Limb (tissue), 2 donors: ENCODE data around the gene SERINC3.

Experiments
- DNase-seq, 2 donors: peaks; one replicate each; pipeline ENCODE4 v3.0.0-alpha.2; 2016; ENCODE audit errors: extremely low spot score in 2 of 2

SERINC3 gene

DNA sequence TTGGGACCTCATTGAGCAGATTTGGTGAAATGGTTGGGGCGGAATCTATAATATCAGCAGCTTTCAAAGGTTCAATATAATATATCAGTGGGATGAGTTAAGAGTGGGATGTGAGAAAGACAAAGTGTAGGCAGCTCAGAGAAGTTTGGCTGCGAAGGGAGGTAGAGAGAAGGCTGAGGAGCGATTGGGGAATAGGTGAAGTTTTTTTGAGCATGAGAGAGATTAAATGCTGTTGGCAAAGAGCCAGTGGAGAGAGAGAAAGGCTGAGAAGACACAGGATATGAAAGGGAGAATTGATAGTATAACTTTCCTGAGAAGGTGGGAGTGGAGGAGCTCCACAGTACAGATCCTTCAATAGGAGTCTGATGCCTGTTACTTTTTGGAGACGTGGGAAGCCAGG lies 12.1 kb upstream of the SERINC3 start:
- DNase-seq: no peak

DNA sequence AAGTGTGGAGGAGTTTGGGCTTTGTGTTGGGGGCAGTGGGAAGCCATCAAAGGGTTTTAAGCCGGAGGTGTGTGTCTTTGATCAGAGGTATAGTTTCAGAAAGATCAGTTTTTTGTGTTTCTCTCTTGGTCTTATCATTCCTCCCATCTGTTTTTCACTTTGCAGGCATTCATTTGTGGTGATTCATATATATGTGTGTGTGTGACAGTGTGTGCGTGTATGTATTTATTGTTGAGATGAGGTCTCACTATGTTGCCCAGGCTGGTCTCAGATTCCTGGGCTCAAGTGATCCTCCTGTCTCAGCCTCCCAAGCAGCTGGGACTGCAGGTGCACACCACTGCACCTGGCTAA lies 11.1 kb upstream of the SERINC3 start:
- DNase-seq: no peak

DNA sequence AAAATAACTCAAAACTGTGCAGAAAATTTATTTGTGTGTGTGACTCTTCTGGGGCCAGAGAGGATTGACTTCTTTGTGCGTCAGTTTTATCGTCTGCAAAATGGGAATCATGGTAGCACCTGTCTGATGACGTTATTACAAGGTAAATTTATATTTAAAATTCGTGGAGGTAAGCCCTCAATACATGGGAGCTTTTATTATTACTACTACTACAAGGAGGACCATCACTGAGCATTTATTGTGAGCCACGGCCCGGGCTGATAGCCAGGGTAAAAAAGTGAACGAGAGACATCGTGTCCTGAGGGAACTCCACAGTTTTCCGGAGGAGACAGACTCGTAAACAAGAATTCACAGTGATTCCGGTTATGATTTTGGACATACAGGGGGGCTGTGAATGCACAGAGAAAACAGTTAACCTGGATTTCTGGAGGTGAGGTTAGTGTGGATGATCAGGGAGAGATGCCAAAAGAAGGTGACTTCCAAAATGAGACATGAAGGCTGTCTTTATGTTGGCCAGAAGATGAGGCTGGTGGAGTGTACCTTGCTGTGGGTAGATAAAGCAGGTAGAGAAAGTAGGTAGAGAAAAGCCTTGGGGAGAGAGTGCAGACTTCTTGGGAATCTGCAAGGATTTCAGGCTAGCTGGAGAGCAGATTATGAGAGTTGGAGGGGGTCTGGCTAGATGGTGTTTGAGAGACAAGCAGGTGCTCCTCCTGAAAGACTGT lies 10.6 kb upstream of the SERINC3 start:
- no peak for DNase-seq

DNA sequence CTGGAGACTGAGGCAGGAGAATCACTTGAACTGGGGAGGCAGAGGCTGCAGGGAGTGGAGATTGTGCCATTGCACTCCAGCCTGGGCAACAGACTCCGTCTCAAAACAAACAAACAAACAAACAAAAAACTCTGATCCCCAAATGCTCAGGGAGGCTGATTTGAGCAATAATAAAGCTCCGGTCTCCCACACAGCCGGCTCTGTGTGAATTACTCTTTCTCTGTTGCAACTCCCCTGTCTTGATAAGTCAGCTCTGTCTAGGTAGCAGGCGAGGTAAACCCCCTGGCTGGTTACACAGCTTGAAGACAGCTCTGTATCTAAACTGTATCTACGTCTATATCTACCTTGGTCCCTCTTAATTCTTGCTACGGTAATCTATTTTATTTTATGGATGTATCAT lies 6.4 kb upstream of the SERINC3 start:
- DNase-seq: no peak

DNA sequence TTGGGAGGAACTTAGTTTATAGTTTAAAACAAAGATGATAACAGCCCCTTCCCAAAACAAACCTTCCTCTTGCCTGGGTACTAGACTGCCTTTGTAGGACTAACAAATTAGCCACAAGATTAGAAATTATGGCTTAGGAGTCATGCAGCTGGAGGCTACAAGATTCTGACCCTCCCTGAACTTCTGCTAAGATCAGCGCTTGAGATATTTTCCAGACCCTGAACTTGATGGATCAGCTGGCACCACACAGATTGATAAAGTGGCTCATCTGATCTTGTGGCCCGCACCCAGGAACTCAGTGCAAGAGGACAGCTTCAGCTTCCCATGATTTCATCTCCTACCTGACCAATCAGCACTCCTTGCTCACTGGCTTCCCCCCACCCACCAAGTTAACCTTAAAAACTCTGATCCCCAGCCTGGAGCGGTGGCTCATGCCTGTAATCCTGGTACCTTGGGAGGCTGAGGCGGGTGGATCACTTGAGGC lies 5.9 kb upstream of the SERINC3 start:
- no peak for DNase-seq

DNA sequence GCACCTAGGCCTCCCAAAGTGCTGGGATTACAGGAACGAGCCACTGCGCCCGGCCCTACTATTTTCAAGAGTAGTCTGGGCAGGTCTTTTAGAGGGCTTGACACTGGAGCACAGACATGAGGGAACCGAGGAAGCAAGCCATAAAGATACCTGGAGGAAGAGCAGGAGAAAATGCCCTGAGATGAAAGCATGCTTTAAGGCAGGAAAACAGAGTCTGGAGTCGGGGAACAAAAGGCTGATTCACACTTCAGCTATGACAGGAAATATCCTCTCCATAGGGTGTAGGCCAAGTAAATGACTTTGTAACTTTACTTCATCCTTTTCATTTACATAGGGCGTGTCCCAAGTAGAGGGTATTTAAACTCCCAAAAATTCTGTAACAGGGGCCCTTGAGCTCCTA lies 4.3 kb upstream of the SERINC3 start:
- no peak for DNase-seq

DNA sequence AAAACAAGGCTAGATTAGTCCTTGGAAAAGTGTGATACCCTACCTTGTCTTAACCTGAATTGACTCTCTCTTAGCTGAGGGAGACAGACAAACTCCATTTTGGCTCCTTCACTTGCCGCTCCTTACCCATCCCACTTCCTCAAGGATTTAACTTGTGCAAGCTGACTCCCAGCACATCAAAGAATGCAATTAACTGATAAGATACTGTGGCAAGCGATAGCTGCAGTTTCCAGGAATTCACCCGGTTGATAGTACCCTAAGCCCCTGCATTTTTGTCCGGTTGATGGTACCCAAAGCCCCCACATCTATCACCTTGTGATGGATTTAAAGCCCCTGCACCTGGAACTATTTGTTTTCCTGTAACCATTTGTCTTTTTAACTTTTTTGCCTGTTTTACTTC lies 1.9 kb upstream of the SERINC3 start:
- no peak for DNase-seq

DNA sequence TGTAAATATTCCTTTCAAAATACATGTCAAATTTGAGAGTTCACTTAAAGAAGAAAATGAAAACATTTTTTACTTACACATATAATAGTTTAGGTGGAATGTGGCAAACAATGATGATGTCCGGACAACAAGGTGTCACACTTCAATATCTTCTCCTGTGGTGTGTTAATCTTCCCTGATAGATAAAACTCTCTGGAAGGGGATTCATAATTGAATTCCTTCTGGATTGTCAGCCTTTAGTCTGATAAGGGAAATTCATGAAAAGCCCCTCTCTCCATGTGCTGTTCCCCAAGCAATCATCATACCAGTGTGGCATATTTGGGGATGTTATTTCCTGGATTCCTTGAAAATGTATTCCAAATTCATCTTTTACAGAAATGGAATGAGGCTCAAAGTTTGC lies 971 bp upstream of the SERINC3 start:
- DNase-seq: no peak

DNA sequence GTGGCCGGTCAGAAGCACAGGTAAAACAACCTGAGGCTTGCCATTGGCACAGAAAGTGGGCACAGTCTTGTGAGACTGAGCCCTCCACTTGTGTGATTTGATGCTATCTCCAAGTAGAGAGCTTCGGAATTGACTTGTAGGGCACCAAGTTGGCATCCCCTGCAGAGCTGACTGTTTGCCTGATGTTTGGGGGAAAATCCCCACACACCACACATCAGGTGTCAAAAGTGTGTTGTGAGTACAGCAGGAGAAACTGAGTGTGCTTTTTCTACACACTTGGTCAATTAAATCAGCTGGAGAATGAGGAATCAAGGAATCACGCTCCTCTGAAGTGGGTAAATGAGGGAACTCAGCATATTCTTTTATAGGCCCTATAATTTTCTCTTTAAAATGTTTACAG lies 989 bp downstream of the SERINC3 start:
- DNase-seq: no peak

DNA sequence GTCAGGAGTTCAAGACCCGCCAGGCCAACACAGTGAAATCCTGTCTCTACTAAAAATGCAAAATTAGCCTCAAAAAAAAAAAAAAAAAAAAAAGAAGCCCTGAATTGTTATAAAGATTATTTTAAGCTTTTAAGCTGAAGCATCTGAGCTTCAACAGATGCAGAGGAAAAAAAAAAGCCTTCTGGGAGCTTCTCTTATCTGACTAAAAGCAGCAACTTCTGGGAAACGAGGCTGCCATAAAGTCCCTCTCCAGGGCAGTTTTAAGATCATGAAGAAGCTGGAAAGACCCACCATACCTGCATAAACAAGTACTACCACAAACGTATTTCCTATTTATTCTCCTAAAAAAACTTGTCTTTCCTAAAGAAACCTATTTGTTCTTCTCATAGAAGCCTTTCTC lies 3.6 kb downstream of the SERINC3 start:
- no peak for DNase-seq

DNA sequence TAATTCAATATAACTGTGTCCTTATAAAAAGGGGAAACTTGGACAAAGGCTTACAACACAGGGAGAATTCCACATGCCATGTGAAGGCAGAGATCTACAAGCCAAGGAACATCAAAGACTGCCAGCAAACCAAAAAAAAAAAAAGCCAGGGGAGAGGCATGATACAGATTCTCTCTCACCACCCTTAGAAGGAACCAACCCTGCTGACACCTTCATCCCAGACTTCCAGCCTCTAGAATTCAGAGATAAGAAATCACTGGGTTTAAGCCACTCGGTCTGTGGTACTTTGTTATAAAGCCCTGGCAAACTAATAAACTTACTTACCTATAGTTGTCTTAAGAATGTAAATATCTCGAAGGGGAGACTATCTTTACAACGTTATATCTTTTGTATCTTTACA lies 4.4 kb downstream of the SERINC3 start:
- DNase-seq: no peak

DNA sequence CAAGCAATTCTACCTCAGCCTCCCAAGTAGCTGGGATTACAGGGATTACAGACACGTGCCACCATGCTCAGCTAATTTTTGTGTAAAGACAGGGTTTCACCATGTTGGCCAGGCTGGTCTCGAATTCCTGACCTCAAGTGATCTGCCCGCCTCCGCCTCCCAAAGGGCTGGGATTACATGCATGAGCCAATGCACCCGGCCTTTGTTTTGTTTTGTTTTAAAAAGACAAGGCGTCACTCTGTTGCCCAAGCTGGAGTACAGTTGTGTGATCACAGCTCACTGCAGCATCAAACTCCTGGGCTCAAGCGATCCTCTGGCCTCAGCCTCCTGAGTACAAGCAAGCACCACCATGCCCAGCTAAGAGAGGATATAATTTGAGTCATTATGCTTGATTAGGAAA lies 5.4 kb downstream of the SERINC3 start:
- DNase-seq: no peak

DNA sequence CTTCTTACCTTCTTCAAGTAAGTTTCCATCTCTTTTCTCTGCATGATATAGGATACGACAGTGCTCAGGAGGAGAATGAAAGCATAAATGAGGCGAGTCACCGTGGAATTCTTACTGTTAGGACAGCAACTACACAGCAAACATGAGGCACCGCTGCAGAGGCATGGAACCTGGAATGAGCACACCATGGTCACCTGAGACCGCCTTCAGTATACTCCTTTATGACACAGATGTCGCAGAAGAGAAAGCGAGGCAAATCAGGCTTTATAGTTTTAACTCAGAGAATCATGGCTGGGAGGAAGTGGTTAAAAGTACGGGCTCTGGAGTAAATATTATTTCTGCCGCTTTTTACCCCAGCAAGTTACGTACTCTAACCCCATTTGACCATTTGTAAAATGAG lies 8.0 kb downstream of the SERINC3 start:
- no peak for DNase-seq

DNA sequence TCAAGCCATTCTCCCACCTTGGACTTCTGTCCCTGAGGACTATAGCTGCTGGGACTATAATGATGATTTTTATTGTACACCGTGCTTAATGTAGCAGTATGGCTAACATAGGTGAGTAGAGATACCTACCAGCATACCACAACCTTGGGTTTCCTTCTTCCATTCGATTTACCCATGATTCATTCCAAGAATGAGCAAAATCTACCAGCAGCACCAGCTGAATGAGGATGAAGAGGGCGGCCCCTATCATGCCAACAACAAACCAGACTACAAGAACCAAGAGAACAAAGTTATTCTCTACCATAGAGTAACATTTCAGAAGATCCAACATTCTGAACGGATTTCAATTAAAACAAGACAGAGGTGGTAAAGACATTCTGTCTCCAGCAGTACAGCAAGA lies 12.1 kb downstream of the SERINC3 start:
- no peak for DNase-seq

DNA sequence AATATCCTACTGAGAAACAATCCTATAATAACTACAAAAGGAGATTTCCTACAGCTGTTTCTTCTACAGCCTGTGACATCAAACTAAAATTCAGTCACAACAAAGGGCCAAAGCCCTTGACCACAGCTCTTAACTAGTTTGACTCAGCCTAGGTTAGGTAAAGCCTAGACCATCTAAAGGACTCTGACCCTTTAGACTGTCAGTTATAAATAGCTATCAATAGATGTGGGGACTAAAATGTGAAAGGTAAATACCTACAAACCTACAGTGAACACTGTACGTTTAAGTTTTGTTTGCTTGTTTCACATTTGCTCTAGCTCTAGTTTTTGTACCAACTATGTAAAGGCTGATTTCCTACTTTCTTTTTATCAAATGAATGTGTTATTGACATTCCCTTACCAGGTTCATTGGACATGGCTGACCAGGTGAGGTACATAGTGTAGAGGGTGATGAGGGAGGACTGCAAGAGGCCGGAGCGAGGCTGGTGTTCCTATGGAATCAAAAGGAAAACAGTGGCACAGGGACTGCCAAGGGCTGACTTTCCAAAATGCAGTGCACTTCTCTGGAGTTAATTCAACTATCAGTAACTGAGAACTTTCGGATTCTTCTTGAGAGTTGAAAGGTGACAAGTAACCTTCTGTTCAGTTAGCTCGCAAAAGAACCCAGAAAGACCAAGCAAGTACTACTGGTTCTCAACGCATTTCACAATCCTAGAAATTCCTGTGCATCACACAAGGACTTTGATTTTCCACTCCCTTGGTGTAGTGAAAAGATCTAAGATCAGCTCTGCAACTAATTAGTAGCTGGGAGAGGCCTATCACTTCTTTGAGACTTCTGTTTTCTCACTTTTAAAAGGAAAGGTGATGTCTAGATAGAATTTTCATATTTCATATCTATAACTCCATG lies 17.2 kb downstream of the SERINC3 start:
- no peak for DNase-seq

DNA sequence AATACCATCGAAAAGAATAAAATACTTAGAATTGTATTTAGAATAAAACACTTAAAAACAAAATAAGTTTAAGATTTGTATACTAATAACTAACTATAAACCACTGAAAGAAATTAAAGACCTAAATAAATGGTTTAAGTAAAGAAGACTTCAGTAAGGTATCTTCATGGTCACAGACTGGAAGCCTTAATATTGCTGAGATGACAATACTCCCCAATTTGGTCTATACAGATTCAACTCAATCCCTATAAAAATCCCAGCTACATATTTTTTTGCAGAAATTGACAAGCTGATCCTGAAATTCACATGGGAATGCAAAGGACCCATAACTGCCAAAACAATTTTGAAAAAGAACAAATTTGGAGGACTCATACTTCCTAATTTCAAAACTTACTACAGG lies 18.9 kb downstream of the SERINC3 start:
- DNase-seq: no peak

DNA sequence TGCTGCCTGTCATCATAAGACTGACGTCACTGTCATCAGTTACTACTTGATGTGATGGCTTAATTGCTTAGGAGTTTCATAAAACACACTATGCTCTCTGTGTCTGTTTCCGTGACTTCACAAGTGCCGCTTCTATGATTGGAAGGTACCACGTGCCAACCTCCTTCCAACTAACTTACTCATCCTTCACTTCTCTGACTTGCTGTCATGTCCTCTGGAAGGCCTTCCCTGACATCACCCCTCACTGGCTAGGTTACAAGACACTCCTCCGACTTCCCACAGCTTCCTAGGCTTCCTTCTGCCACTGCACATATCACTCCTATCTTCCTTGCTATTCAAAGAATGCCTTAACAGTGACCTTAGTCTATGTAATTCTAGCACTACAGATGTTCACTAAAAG lies 20.4 kb downstream of the SERINC3 start:
- no peak for DNase-seq

DNA sequence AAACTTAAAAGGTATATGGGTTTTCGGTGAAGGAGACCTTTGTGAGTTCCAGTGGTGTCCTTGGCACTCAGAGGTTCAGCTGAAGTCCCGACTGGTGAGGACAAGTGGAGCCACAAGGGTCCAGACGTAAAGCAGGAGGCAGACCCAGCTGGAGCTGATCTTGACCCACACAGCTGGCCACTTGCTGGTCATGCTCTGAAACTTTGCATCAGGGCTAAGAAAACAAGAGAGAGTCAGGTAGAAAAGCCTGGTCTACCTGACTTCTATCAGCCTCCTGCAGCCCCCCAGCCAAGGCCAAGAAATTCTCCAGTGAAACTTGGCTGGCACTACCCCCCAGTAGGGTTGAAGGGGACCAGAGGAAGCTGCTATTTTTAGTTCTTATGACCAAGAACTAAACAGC lies 21.6 kb downstream of the SERINC3 start:
- DNase-seq: no peak

DNA sequence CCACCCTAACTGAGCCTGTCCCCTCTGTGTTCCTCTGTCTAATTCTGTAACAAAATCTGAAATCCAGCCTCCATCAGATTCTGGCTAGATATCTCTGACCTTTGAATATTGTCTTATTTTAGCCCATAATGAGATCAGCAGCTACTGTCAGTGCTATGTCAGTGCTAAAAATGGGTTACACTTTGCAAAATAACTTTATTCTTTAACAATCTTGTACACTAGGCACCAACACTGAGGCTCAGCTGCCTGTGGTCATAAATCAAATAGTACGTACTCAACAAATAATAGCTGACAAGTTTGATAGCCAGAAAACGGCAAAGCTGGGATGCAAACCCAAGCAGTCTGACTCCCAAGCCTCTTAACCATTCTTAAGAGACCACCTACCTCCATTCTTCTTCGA lies 24.1 kb downstream of the SERINC3 start:
- no peak for DNase-seq

DNA sequence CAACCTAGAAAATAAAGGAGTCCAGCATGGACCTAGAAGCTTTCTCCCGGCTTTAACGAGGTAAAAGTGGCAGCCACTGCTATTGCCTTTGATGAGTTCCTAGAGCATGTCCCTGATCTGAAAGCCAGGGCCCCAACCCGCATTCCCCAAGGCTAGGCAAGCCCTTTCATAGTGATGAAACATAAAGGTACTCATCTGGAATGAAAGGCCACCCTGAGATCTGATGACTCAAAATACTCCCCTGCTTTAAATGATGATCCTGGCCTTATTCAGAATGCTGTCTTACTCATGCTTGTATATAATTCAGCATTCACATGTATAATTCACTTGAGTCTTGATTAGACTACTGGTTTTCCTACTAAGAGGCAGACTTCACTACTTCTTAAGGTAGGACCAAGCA lies 24.9 kb downstream of the SERINC3 start:
- DNase-seq: no peak

DNA sequence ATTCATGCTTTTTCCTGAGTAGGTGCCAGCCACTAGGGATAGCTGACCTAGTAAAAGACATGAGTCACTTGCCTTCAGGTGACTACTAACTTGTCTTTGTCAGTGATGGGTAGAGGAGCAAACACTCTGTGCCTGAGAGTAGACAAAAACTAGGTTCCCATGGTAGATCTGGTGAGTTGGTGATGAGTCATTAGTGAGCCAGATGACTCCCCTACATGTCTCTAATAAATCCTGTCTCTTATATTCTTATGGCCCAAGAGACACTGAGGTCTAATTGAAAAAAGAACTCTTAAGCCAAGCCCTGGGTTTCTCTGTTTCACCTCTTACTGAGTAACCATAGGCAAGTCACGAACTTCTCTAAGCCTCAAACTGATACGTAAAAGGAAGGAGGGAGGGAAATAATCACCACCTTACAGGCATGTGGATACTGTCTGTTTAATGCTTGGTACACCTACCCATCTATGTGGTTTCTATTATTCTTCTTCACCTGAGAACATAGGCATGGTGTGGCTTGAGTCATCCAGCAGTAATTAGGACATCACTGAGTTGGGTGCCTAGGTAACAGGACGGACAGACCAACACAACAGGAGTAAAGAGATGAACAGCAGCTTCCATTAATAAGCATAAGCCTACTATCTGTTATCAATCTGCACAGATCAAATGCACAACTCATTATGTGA lies 25.9 kb downstream of the SERINC3 start:
- DNase-seq: no peak

DNA sequence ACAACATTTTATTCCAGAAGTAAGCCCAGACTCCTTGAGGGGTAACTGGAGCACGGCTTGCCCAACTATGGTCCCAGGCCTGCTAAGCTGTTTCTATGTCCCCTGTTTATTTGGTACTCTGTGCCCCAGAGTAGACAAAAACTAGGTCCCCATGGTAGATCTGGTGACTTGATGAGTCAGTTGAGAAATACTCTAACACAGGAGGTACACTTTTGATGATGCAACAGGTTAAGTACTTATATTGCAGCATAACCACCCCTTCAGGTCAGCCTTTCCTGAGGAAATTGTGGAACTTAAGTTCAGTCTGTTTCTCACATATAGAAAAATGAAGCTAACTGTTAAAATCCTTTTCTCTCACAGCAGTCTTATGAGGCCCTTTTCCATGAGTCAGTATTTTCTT lies 26.6 kb downstream of the SERINC3 start:
- no peak for DNase-seq
